Loucy (cell line): Measurements from ENCODE around the gene MYL7.

Experiments used
- H2AFZ ChIP-seq: fragments of 200-600 bp; sonication (generic); 2 replicates; pipeline ENCODE4 v1.6.0; 2016; ENCODE audit warnings: antibody characterized with exemption, mild to moderate bottlenecking, low read length, moderate library complexity
- H3F3A ChIP-seq: fragments of 200-600 bp; 2 replicates; pipeline ENCODE4 v1.6.0; 2016; ENCODE audit warnings: antibody characterized with exemption, low read depth, mild to moderate bottlenecking
- H3K27me3 ChIP-seq: fragments of 200-600 bp; sonication (generic); 2 replicates; pipeline ENCODE4 v1.6.1; 2014; ENCODE audit warnings: low read length, mild to moderate bottlenecking; ENCODE audit not compliant: insufficient read depth, poor library complexity, severe bottlenecking
- H3K36me3 ChIP-seq: fragments of 200-600 bp; sonication (generic); 2 replicates; pipeline ENCODE4 v1.6.1; 2016; ENCODE audit warnings: low read length; ENCODE audit not compliant: insufficient read depth
- H3K4me1 ChIP-seq: fragments of 200-600 bp; sonication (generic); 2 replicates; pipeline ENCODE4 v1.5.1; 2014; ENCODE audit warnings: low read length, mild to moderate bottlenecking; ENCODE audit not compliant: insufficient read depth, poor library complexity, severe bottlenecking
- H3K4me2 ChIP-seq: fragments of 200-600 bp; sonication (generic); 2 replicates; pipeline ENCODE4 v1.6.0; 2014; ENCODE audit warnings: antibody characterized with exemption, low read length, low read depth, mild to moderate bottlenecking; ENCODE audit not compliant: poor library complexity, severe bottlenecking
- H3K4me3 ChIP-seq: fragments of 200-600 bp; sonication (generic); 2 replicates; pipeline ENCODE4 v1.5.1; 2014; ENCODE audit warnings: low read length, mild to moderate bottlenecking, mixed read lengths; ENCODE audit not compliant: poor library complexity, severe bottlenecking
- H3K79me2 ChIP-seq: fragments of 200-600 bp; sonication (generic); 2 replicates; pipeline ENCODE4 v1.6.1; 2014; ENCODE audit warnings: low read length; ENCODE audit not compliant: insufficient read depth
- H3K9ac ChIP-seq: fragments of 200-600 bp; sonication (generic); 2 replicates; pipeline ENCODE4 v1.6.0; 2014; ENCODE audit warnings: mild to moderate bottlenecking, low read depth, low read length, moderate library complexity; ENCODE audit not compliant: poor library complexity, severe bottlenecking
- H3K9me2 ChIP-seq: fragments of 200-600 bp; sonication (generic); replicated peaks from 2 replicates; pipeline ENCODE4 v1.6.1; 2016; ENCODE audit warnings: low read depth, low read length, mixed read lengths
- H3K9me3 ChIP-seq: fragments of 200-600 bp; sonication (generic); 2 replicates; pipeline ENCODE4 v1.6.1; 2014; ENCODE audit warnings: mild to moderate bottlenecking, antibody characterized with exemption, low read length, low read depth; ENCODE audit not compliant: insufficient read depth
- H4K20me1 ChIP-seq: fragments of 200-600 bp; sonication (generic); 2 replicates; pipeline ENCODE4 v1.6.0; 2014; ENCODE audit warnings: antibody characterized with exemption, low read length, mild to moderate bottlenecking; ENCODE audit not compliant: insufficient read depth, poor library complexity, severe bottlenecking
- CTCF ChIP-seq: fragments of 200-600 bp; sonication (generic); conservative IDR thresholded peaks from 2 replicates; pipeline ENCODE4 v1.5.1; 2014; ENCODE audit warnings: mild to moderate bottlenecking, antibody characterized with exemption, low read length
- EZH2phosphoT487 ChIP-seq: fragments of 200-600 bp; IDR thresholded peaks from 2 replicates; pipeline ENCODE4 v1.6.1; 2018; ENCODE audit warnings: antibody characterized with exemption, mild to moderate bottlenecking, moderate library complexity, borderline replicate concordance

MYL7 gene

GRCh38 chr7:44153948-44154335 lies 12.8 kb upstream of the MYL7 start:
- H3K4me2 ChIP-seq = no peak overlapping the region
- no peaks in the 10 kb centered on the region for H3F3A ChIP-seq
- no peaks in the 10 kb centered on the region for H3K9me3 ChIP-seq
- TF ChIP-seq CTCF (no peak), EZH2phosphoT487 (no peak)
- no peak overlapping the region for H2AFZ ChIP-seq
- H3K9me2 ChIP-seq = no peaks in the 10 kb centered on the region
- H3K27me3 ChIP-seq = no peaks in the 10 kb centered on the region
- H3K79me2 ChIP-seq = no peaks in the 10 kb centered on the region
- H3K4me1 ChIP-seq = no peaks in the 10 kb centered on the region
- H4K20me1 ChIP-seq = no peaks in the 10 kb centered on the region
- H3K9ac ChIP-seq = no peak overlapping the region
- H3K36me3 ChIP-seq = no peaks in the 10 kb centered on the region
- H3K4me3 ChIP-seq = no peak overlapping the region

- H3K9me3 ChIP-seq = no peaks in the 10 kb centered on the region
- no peaks in the 10 kb centered on the region for H3K27me3 ChIP-seq
- H3K4me3 ChIP-seq = no peak overlapping the region
- no peaks in the 10 kb centered on the region for H3K4me1 ChIP-seq
- H3K4me2 ChIP-seq = no peak overlapping the region
- no peaks in the 10 kb centered on the region for H3K79me2 ChIP-seq
- no peaks in the 10 kb centered on the region for H3F3A ChIP-seq
- H2AFZ ChIP-seq = no peak overlapping the region
- no peak for TF ChIP-seq CTCF
- TF ChIP-seq EZH2phosphoT487 = no peak
- no peak overlapping the region for H3K9ac ChIP-seq
- no peaks in the 10 kb centered on the region for H3K9me2 ChIP-seq
- H4K20me1 ChIP-seq = no peaks in the 10 kb centered on the region
- no peaks in the 10 kb centered on the region for H3K36me3 ChIP-seq
Observed at GRCh38 chr7:44152971-44153947, 12.1 kb upstream of the MYL7 start.

GRCh38 chr7:44151956-44152355 lies 10.8 kb upstream of the MYL7 start:
- Histone ChIP-seq H3F3A (no peaks in the 10 kb centered on the region), H3K9me3 (no peaks in the 10 kb centered on the region), H3K4me3 (no peak overlapping the region), H3K9ac (no peak overlapping the region), H3K9me2 (no peaks in the 10 kb centered on the region), H3K4me2 (no peak overlapping the region), H2AFZ (no peak overlapping the region), H4K20me1 (no peaks in the 10 kb centered on the region), H3K36me3 (no peaks in the 10 kb centered on the region), H3K4me1 (no peaks in the 10 kb centered on the region), H3K27me3 (no peaks in the 10 kb centered on the region), H3K79me2 (no peaks in the 10 kb centered on the region)
- TF ChIP-seq EZH2phosphoT487 = no peak
- TF ChIP-seq CTCF = no peak
